H9 (cell line): ENCODE measurements around the gene SLC16A10. TPM values are rescaled to one million over a fixed set of nuclear protein-coding genes. Genes with fewer than 3 reads are reported as not detected.

Experiments
- DNase-seq: peaks from one replicate; pipeline ENCODE4 v3.0.0-alpha.2; 2017
- H2AFZ ChIP-seq: one replicate; pipeline ENCODE4 v1.6.1; 2013; ENCODE audit warnings: mild to moderate bottlenecking, low read length, control low read depth, moderate library complexity
- H2AK5ac ChIP-seq: 2 replicates; pipeline ENCODE4 v1.6.1; 2013; ENCODE audit warnings: low read length, control low read depth, mixed read lengths; ENCODE audit not compliant: insufficient read length
- H2BK120ac ChIP-seq: one replicate; pipeline ENCODE4 v1.6.1; 2013; ENCODE audit warnings: low read depth, mild to moderate bottlenecking, low read length, control low read depth, inconsistent platforms; ENCODE audit not compliant: poor library complexity, severe bottlenecking
- H2BK12ac ChIP-seq: 2 replicates; pipeline ENCODE4 v1.6.1; 2013; ENCODE audit warnings: low read length, control low read depth, mixed read lengths, low read depth; ENCODE audit not compliant: insufficient read length
- H2BK15ac ChIP-seq: 2 replicates; pipeline ENCODE4 v1.6.1; 2013; ENCODE audit warnings: low read depth, low read length, control low read depth
- H2BK20ac ChIP-seq: one replicate; pipeline ENCODE4 v1.6.1; 2013; ENCODE audit warnings: low read depth, mild to moderate bottlenecking, low read length, control low read depth, inconsistent platforms; ENCODE audit not compliant: poor library complexity, severe bottlenecking
- H2BK5ac ChIP-seq: 2 replicates; pipeline ENCODE4 v1.6.1; 2013; ENCODE audit warnings: low read length, control low read depth, mixed read lengths; ENCODE audit not compliant: insufficient read length
- H3K14ac ChIP-seq: 2 replicates; pipeline ENCODE4 v1.6.1; 2013; ENCODE audit warnings: low read length, control low read depth; ENCODE audit not compliant: insufficient read depth
- H3K18ac ChIP-seq: 2 replicates; pipeline ENCODE4 v1.6.1; 2013; ENCODE audit warnings: low read depth, mild to moderate bottlenecking, mixed read lengths, low read length, control low read depth; ENCODE audit not compliant: insufficient read length
- H3K23ac ChIP-seq: 2 replicates; pipeline ENCODE4 v1.6.1; 2013; ENCODE audit warnings: low read length, control low read depth, mixed read lengths, low read depth; ENCODE audit not compliant: insufficient read length
- H3K23me2 ChIP-seq: 2 replicates; pipeline ENCODE4 v1.6.1; 2013; ENCODE audit warnings: low read depth, mild to moderate bottlenecking, mixed read lengths, low read length, control low read depth; ENCODE audit not compliant: insufficient read length, poor library complexity, severe bottlenecking
- H3K27ac ChIP-seq: 2 replicates; pipeline ENCODE4 v1.5.1; 2013; ENCODE audit warnings: low read length, control low read depth, mixed read lengths, low read depth; ENCODE audit not compliant: insufficient read length
- H3K27me3 ChIP-seq: 2 replicates; pipeline ENCODE4 v1.6.1; 2013; ENCODE audit warnings: low read length, control low read depth, inconsistent platforms; ENCODE audit not compliant: insufficient read depth
- H3K4ac ChIP-seq: 2 replicates; pipeline ENCODE4 v1.6.1; 2013; ENCODE audit warnings: low read depth, mild to moderate bottlenecking, control low read depth, inconsistent platforms, low read length, moderate library complexity
- H3K4me1 ChIP-seq: 2 replicates; pipeline ENCODE4 v1.6.1; 2013; ENCODE audit warnings: low read length, control low read depth, inconsistent platforms; ENCODE audit not compliant: insufficient read depth
- H3K4me2 ChIP-seq: 2 replicates; pipeline ENCODE4 v1.6.1; 2013; ENCODE audit warnings: low read length, control low read depth, mixed read lengths; ENCODE audit not compliant: insufficient read length, insufficient read depth
- H3K56ac ChIP-seq: 2 replicates; pipeline ENCODE4 v1.6.1; 2013; ENCODE audit warnings: low read depth, mild to moderate bottlenecking, mixed read lengths, low read length, control low read depth; ENCODE audit not compliant: insufficient read length
- H3K79me1 ChIP-seq: 2 replicates; pipeline ENCODE4 v1.6.1; 2013; ENCODE audit warnings: low read depth, mild to moderate bottlenecking, moderate library complexity, low read length, control low read depth, inconsistent platforms; ENCODE audit not compliant: insufficient read depth, poor library complexity, severe bottlenecking
- H3K79me2 ChIP-seq: 2 replicates; pipeline ENCODE4 v1.6.1; 2013; ENCODE audit warnings: low read length, control low read depth, inconsistent platforms; ENCODE audit not compliant: insufficient read depth
- H3K9ac ChIP-seq: 2 replicates; pipeline ENCODE4 v1.6.1; 2013; ENCODE audit warnings: low read length, control low read depth, mixed read lengths; ENCODE audit not compliant: insufficient read length; ENCODE audit errors: extremely low read depth
- H3K9me3 ChIP-seq: one replicate; pipeline ENCODE4 v1.6.1; 2013; ENCODE audit warnings: low read depth, low read length, inconsistent platforms; ENCODE audit not compliant: control insufficient read depth
- H3T11ph ChIP-seq: one replicate; pipeline ENCODE4 v1.6.1; 2013; ENCODE audit warnings: mild to moderate bottlenecking, low read length, control low read depth, inconsistent platforms
- H4K20me1 ChIP-seq: one replicate; pipeline ENCODE4 v1.6.1; 2013; ENCODE audit not compliant: control insufficient read depth, insufficient read length, insufficient read depth
- H4K5ac ChIP-seq: 2 replicates; pipeline ENCODE4 v1.6.1; 2013; ENCODE audit warnings: low read depth, mild to moderate bottlenecking, mixed read lengths, low read length, control low read depth; ENCODE audit not compliant: insufficient read length
- H4K8ac ChIP-seq: replicated peaks from 2 replicates; pipeline ENCODE4 v1.6.1; 2013; ENCODE audit warnings: low read length, control low read depth, mixed read lengths, low read depth; ENCODE audit not compliant: insufficient read length
- H4K91ac ChIP-seq: 2 replicates; pipeline ENCODE4 v1.6.1; 2013; ENCODE audit warnings: low read depth, mild to moderate bottlenecking, moderate library complexity, mixed read lengths, low read length, control low read depth; ENCODE audit not compliant: insufficient read length
- H3K27ac Mint-ChIP-seq, 3 experiments: 2 replicates in 2 of 3; 3 replicates in 1 of 3; pipeline ENCODE4 v1.8.0; 2020 to 2021; ENCODE audit warnings: mixed read lengths in 3 of 3, mild to moderate bottlenecking in 1 of 3, moderate library complexity in 1 of 3
- H3K27me3 Mint-ChIP-seq: 2 replicates; pipeline ENCODE4 v1.8.0; 2021; ENCODE audit warnings: low read depth, mild to moderate bottlenecking, moderate library complexity, mixed read lengths
- H3K36me3 Mint-ChIP-seq, 3 experiments: 2 replicates in 2 of 3; 3 replicates in 1 of 3; pipeline ENCODE4 v1.8.0; 2020 to 2021; ENCODE audit warnings: low read depth in 3 of 3, mixed read lengths in 3 of 3; ENCODE audit not compliant: insufficient read depth in 1 of 3
- H3K4me1 Mint-ChIP-seq, 2 experiments: 2 replicates each; pipeline ENCODE4 v1.8.0; 2020; ENCODE audit warnings: mixed read lengths in 2 of 2
- H3K4me3 Mint-ChIP-seq, 2 experiments: 2 replicates in 1 of 2; 3 replicates in 1 of 2; pipeline ENCODE4 v1.8.0; 2020 to 2021; ENCODE audit warnings: mild to moderate bottlenecking in 2 of 2, mixed read lengths in 2 of 2, moderate library complexity in 1 of 2
- H3K9me3 Mint-ChIP-seq, 2 experiments: 2 replicates in 1 of 2; 3 replicates in 1 of 2; pipeline ENCODE4 v1.8.0; 2020; ENCODE audit warnings: mild to moderate bottlenecking in 2 of 2, mixed read lengths in 2 of 2, moderate library complexity in 1 of 2
- WGBS: extraction: QIAGEN DNeasy Blood & Tissue Kit; methylation state at CpG from one replicate; pipeline ENCODE4 v1.1.7; 2013; ENCODE audit warnings: missing lambda C conversion rate, low lambda C conversion rate, mixed read lengths; ENCODE audit not compliant: insufficient read length; ENCODE audit errors: extremely low coverage; 5-methylcytosine and 5-hydroxymethylcytosine counted together
- total RNA-seq: library from RNA; stranded (reverse); gene quantifications from 2 replicates; pipeline ENCODE4 v1.2.1, GENCODE V29; 2021
- TF ChIP-seq, protein P1 (sequence below): fragments of 200-600 bp; sonication (generic); conservative IDR thresholded peaks from 3 replicates; pipeline ENCODE4 v1.8.0; 2021; ENCODE audit warnings: antibody characterized with exemption, mild to moderate bottlenecking

The SLC16A10 gene
- total RNA-seq, 1 experiment from 2014 or later = 11.4 TPM

DNA sequence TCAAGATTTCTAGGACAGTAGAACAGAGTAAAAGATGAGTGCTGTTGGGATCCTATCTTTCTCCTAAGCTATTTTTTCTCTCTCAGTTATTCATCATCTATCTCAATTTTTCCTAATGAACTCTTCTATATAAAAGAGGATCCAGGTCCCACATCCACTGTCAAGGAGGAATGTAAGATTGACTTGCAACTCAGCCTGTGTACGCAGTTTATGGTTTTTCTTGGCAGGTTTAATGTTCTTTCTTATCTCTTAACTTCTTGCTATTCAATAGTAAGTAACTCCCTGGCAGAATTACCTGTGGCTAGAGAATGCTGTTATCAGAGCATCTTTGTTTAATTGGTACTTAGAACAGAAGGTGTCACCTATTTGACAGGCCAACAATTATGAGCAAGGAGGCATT, 60.8 kb downstream of the SLC16A10 start:
- H3K27me3 Mint-ChIP-seq = no peaks in the 10 kb centered on the region; the same call in 1 of the 2 replicates
- no peaks in the 10 kb centered on the region for H3K79me2 ChIP-seq
- H3T11ph ChIP-seq = no peak overlapping the region
- H3K56ac ChIP-seq = no peak overlapping the region
- no peaks in the 10 kb centered on the region for H3K27me3 ChIP-seq
- no peak overlapping the region for H4K5ac ChIP-seq
- H3K4me3 Mint-ChIP-seq = no peak overlapping the region
- no peaks in the 10 kb centered on the region for H3K4me1 Mint-ChIP-seq
- no peak overlapping the region for H2BK5ac ChIP-seq
- H4K8ac ChIP-seq = no peak overlapping the region
- no peak overlapping the region for H2BK20ac ChIP-seq
- no peak for DNase-seq
- H3K9me3 ChIP-seq = no peaks in the 10 kb centered on the region
- no peaks in the 10 kb centered on the region for H4K20me1 ChIP-seq
- H3K9ac ChIP-seq = no peak overlapping the region
- no peak overlapping the region for H2AFZ ChIP-seq
- no peak overlapping the region for H3K14ac ChIP-seq
- H3K23me2 ChIP-seq = no peaks in the 10 kb centered on the region
- H3K36me3 Mint-ChIP-seq = peaks cover 0 to 5% (median 4%) of the 10 kb centered on the region in 3 experiments; a peak in 3 of 7 replicates
- H2BK15ac ChIP-seq = no peak overlapping the region
- no peak overlapping the region for H2BK120ac ChIP-seq
- no peak overlapping the region for H2AK5ac ChIP-seq
- no peak overlapping the region for H3K18ac ChIP-seq
- no peak overlapping the region for H3K23ac ChIP-seq
- TF ChIP-seq, protein P1, sequence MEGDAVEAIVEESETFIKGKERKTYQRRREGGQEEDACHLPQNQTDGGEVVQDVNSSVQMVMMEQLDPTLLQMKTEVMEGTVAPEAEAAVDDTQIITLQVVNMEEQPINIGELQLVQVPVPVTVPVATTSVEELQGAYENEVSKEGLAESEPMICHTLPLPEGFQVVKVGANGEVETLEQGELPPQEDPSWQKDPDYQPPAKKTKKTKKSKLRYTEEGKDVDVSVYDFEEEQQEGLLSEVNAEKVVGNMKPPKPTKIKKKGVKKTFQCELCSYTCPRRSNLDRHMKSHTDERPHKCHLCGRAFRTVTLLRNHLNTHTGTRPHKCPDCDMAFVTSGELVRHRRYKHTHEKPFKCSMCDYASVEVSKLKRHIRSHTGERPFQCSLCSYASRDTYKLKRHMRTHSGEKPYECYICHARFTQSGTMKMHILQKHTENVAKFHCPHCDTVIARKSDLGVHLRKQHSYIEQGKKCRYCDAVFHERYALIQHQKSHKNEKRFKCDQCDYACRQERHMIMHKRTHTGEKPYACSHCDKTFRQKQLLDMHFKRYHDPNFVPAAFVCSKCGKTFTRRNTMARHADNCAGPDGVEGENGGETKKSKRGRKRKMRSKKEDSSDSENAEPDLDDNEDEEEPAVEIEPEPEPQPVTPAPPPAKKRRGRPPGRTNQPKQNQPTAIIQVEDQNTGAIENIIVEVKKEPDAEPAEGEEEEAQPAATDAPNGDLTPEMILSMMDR = no peak
- H3K4me2 ChIP-seq = no peak overlapping the region
- H3K4ac ChIP-seq = no peak overlapping the region
- H4K91ac ChIP-seq = no peak overlapping the region
- H3K9me3 Mint-ChIP-seq = peaks cover 0 to 6% of the 10 kb centered on the region in 2 experiments; a peak in 2 of 5 replicates
- H3K27ac Mint-ChIP-seq = no peak overlapping the region
- H3K27ac ChIP-seq = no peak overlapping the region
- WGBS = no CpG with 5 or more reads among the region's 1 CpG
- H3K4me1 ChIP-seq = no peaks in the 10 kb centered on the region
- no peaks in the 10 kb centered on the region for H3K79me1 ChIP-seq
- H2BK12ac ChIP-seq = no peak overlapping the region
